WERI-Rb-1 (cell line): ENCODE data around the gene CDCP2.

Source experiments
- DNase-seq: peaks from one replicate; pipeline ENCODE4 v3.0.0-alpha.2; 2020
- H3K27ac ChIP-seq: fragments of 250-450 bp; sonication (Bioruptor Pico); 2 replicates; pipeline ENCODE4 v1.5.1; 2020; ENCODE audit warnings: mild to moderate bottlenecking, moderate library complexity
- H3K27me3 ChIP-seq: fragments of 250-450 bp; sonication (Bioruptor Pico); 2 replicates; pipeline ENCODE4 v1.5.1; 2021; ENCODE audit warnings: mild to moderate bottlenecking, low read depth, moderate library complexity; ENCODE audit not compliant: insufficient read depth, severe bottlenecking
- H3K36me3 ChIP-seq: fragments of 250-450 bp; sonication (Bioruptor Pico); 2 replicates; pipeline ENCODE4 v1.5.1; 2020; ENCODE audit warnings: mild to moderate bottlenecking, moderate library complexity
- H3K4me3 ChIP-seq: 2 replicates; pipeline ENCODE4 v1.5.1; 2011; ENCODE audit warnings: low read depth, mild to moderate bottlenecking, control low read depth, low read length
- H3K9me3 ChIP-seq: fragments of 250-450 bp; sonication (Bioruptor Pico); 2 replicates; pipeline ENCODE4 v1.5.1; 2021; ENCODE audit warnings: mild to moderate bottlenecking, moderate library complexity; ENCODE audit not compliant: severe bottlenecking
- CTCF ChIP-seq: IDR thresholded peaks from 2 replicates; pipeline ENCODE4 v1.5.1; 2011; ENCODE audit warnings: low read depth, mild to moderate bottlenecking, control low read depth, inconsistent platforms, low read length

CDCP2 gene

GRCh38 chr1:54127594-54128300 lies 25.1 kb downstream of the CDCP2 start:
- no peak for DNase-seq
- H3K27ac ChIP-seq: no peak overlapping the region
- no peak for TF ChIP-seq CTCF
- no peaks in the 10 kb centered on the region for H3K9me3 ChIP-seq
- H3K36me3 ChIP-seq: no peaks in the 10 kb centered on the region
- no peaks in the 10 kb centered on the region for H3K27me3 ChIP-seq
- no peak overlapping the region for H3K4me3 ChIP-seq

- no peak overlapping the region for H3K27ac ChIP-seq
- DNase-seq: no peak
- no peak overlapping the region for H3K4me3 ChIP-seq
- no peaks in the 10 kb centered on the region for H3K27me3 ChIP-seq
- H3K9me3 ChIP-seq: no peaks in the 10 kb centered on the region
- TF ChIP-seq CTCF: no peak
- no peaks in the 10 kb centered on the region for H3K36me3 ChIP-seq
Observed at GRCh38 chr1:54126271-54126815, 26.5 kb downstream of the CDCP2 start.

DNA sequence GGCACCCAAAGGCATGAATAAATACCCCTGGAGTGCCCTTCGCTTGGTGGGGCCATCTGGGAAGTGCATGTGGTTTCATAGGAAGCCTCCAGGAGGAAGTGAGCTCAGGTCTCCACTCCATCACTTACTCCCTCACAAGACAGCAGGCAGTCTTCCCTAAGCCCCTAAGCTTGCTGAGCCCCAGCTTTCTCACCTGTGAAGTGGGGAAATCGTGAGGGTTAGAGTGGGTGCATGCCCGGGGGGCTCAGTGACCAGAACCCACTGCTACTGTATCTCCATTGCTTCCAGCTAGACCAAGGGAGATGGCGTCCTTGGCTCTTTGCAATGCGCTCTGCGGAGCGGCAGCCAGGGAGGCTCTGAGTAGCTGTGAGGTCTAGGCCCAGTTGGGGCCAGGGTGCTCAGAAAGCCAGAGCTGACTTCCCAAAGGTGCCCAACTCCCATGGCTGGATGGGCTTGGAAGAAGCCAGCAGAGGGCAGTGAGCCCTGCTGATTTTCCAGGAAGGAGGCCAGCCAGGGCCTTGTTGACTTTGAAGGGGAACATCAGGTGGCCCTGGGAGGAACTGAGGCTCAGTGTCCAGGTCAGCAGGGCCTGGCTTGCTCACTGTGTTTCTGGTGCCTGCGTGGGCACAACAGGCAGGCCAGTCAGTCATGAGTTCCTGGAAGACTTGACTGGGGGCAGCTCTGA lies 27.3 kb downstream of the CDCP2 start:
- no peak overlapping the region for H3K4me3 ChIP-seq
- peak; percentile 77 for TF ChIP-seq CTCF
- peak; percentile 69 for DNase-seq
- H3K27me3 ChIP-seq: no peaks in the 10 kb centered on the region
- H3K9me3 ChIP-seq: no peaks in the 10 kb centered on the region
- no peaks in the 10 kb centered on the region for H3K36me3 ChIP-seq
- no peak overlapping the region for H3K27ac ChIP-seq

DNA sequence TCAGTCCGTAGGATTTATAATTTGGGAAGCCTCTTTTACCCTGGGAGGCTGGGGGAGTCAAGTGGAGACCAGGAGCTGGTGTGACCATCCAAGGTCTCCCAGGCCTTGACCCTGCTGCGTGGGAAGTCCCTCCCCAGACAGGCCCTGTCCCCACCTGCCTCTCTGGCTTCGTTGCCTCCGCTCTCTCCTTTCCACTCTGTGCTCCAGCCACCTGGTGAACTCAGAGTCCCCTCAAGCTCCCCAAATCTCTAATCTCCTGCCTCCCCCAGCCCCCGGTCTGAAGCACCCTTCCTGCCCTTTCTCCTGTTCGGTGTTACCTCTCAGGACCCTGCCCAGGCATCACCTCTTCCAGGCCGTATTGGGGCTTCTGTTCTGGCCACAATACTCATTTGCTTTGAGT lies 27.9 kb downstream of the CDCP2 start:
- Histone ChIP-seq H3K4me3 (no peak overlapping the region), H3K27ac (no peak overlapping the region), H3K9me3 (no peaks in the 10 kb centered on the region), H3K27me3 (no peaks in the 10 kb centered on the region), H3K36me3 (no peaks in the 10 kb centered on the region)
- TF ChIP-seq CTCF: no peak
- DNase-seq: no peak

- TF ChIP-seq CTCF: no peak
- no peaks in the 10 kb centered on the region for H3K27me3 ChIP-seq
- no peaks in the 10 kb centered on the region for H3K36me3 ChIP-seq
- no peaks in the 10 kb centered on the region for H3K9me3 ChIP-seq
- no peak overlapping the region for H3K27ac ChIP-seq
- no peak for DNase-seq
- H3K4me3 ChIP-seq: no peak overlapping the region
Observed at GRCh38 chr1:54124472-54124871, 28.3 kb downstream of the CDCP2 start.
